ENCODE results near the gene ARID1B. TPM values are rescaled to one million over a fixed set of nuclear protein-coding genes. Genes with fewer than 3 reads are reported as not detected.

ARID1B gene
- total RNA-seq, 4 donors from 2014 or later = 70.5 to 135 (median 78.2) TPM

GRCh38 chr6:157096105-157096504, 318.9 kb downstream of the ARID1B start:
- no peak for DNase-seq (ENCODE audit: low spot score)
- no peak for ATAC-seq (ENCODE audit: low FRiP score)
- TF ChIP-seq CTCF (IDR thresholded peaks at IDR 0.05) = no peak

- no peak for TF ChIP-seq CTCF (IDR thresholded peaks at IDR 0.05)
- DNase-seq (ENCODE audit: low spot score) = no peak
- ATAC-seq (ENCODE audit: low FRiP score) = no peak
These were observed 319.3 kb downstream of the ARID1B start for GRCh38 chr6:157096522-157096921.

GRCh38 chr6:157097255-157097955, 320.2 kb downstream of the ARID1B start:
- DNase-seq (ENCODE audit: low spot score) (no peak), ATAC-seq (ENCODE audit: low FRiP score) (no peak)
- TF ChIP-seq CTCF (IDR thresholded peaks at IDR 0.05) = no peak

GRCh38 chr6:157098999-157099398, 321.8 kb downstream of the ARID1B start:
- DNase-seq (ENCODE audit: low spot score) (no peak), ATAC-seq (ENCODE audit: low FRiP score) (no peak)
- no peak for TF ChIP-seq CTCF (IDR thresholded peaks at IDR 0.05)

GRCh38 chr6:157099912-157100593, 322.9 kb downstream of the ARID1B start:
- no peak for TF ChIP-seq CTCF (IDR thresholded peaks at IDR 0.05)
- no peak for DNase-seq (ENCODE audit: low spot score)
- no peak for ATAC-seq (ENCODE audit: low FRiP score)

GRCh38 chr6:157101166-157101565, 324.0 kb downstream of the ARID1B start:
- no peak for DNase-seq (ENCODE audit: low spot score)
- ATAC-seq (ENCODE audit: low FRiP score) = no peak
- TF ChIP-seq CTCF (IDR thresholded peaks at IDR 0.05) = no peak

GRCh38 chr6:157104803-157105202, 327.6 kb downstream of the ARID1B start:
- no peak for TF ChIP-seq CTCF (IDR thresholded peaks at IDR 0.05)
- DNase-seq (ENCODE audit: low spot score) (no peak), ATAC-seq (ENCODE audit: low FRiP score) (no peak)
